ENCODE data around the gene FBXL5. TPM values are rescaled to one million over a fixed set of nuclear protein-coding genes. Genes with fewer than 3 reads are reported as not detected.

The FBXL5 gene
- total and polyA plus RNA-seq, 4 donors = 69.3 to 81.1 (median 74.8) TPM

DNA sequence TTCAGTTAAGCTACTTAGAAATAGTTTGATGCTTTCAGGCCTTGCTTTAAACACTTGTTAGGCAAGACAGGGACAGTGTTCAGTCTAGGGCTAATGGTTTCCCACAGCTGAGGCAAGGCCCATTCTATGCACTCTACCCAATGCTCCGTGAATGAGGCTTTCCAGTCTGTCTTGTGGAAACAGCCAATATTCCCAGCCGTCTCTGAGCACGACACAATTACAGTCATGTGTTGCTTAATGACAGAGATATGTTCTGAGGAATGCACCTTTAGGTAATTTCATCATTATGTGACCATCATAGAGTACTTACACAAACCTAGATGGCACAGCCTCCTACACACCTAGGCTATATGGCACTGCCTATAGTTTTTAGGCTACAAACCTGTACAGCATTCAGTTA, 16.9 kb upstream of the FBXL5 start:
- Histone ChIP-seq H3K27me3 (ENCODE audit: control insufficient read depth in 1 of 2, insufficient read depth in 2 of 2, low read length in 1 of 2) (no peaks in the 10 kb centered on the region), H3K36me3 (ENCODE audit: control insufficient read depth in 1 of 2, insufficient read depth in 2 of 2, low read length in 1 of 2) (no peaks in the 10 kb centered on the region), H3K4me1 (ENCODE audit: control insufficient read depth in 1 of 2, insufficient read depth in 2 of 2, low read length in 2 of 2) (no peaks in the 10 kb centered on the region), H3K4me3 (ENCODE audit: low read length in 2 of 2) (no peak overlapping the region), H3K9me3 (ENCODE audit: control insufficient read depth, low read length) (no peaks in the 10 kb centered on the region), H3K27ac (ENCODE audit: low read depth in 1 of 2, low read length in 2 of 2) (no peak overlapping the region)
- intact Hi-C loops (cut with DNase I) = no loop called here
- DNase-seq (no peak), ATAC-seq (ENCODE audit: low FRiP score) (no peak)
- WGBS, 2 donors = 91 to 97% methylated on average over 3 of the region's 3 CpGs

DNA sequence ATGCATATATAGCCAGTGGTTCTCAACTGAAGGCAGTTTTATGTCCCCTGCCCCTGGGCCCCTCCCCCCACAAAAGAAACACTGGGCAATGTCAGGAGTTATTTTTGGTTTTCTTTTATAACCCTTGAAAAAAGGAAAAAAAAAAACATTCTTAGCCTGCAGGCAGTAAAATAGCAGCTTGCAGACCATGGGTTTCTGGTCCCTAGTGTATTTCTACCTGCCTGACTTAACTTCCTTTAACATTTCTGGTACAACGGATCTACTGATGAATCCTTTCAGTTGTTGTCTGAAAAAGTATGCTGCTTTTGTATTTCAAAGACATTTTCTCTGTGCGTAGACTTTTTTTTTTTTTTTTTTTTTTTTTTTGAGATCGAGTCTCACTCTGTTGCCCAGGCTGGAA, 15.4 kb upstream of the FBXL5 start:
- no peaks in the 10 kb centered on the region for H3K36me3 ChIP-seq (ENCODE audit: control insufficient read depth in 1 of 2, insufficient read depth in 2 of 2, low read length in 1 of 2)
- no peak overlapping the region for H3K27ac ChIP-seq (ENCODE audit: low read depth in 1 of 2, low read length in 2 of 2)
- intact Hi-C loops (cut with DNase I) = no loop called here
- WGBS, 2 donors = 18 to 44% methylated on average over 2 to 3 of the region's 3 CpGs
- no peak overlapping the region for H3K4me3 ChIP-seq (ENCODE audit: low read length in 2 of 2)
- no peak for DNase-seq
- no peaks in the 10 kb centered on the region for H3K4me1 ChIP-seq (ENCODE audit: control insufficient read depth in 1 of 2, insufficient read depth in 2 of 2, low read length in 2 of 2)
- no peak for ATAC-seq (ENCODE audit: low FRiP score)
- no peaks in the 10 kb centered on the region for H3K9me3 ChIP-seq (ENCODE audit: control insufficient read depth, low read length)
- H3K27me3 ChIP-seq (ENCODE audit: control insufficient read depth in 1 of 2, insufficient read depth in 2 of 2, low read length in 1 of 2) = no peaks in the 10 kb centered on the region

DNA sequence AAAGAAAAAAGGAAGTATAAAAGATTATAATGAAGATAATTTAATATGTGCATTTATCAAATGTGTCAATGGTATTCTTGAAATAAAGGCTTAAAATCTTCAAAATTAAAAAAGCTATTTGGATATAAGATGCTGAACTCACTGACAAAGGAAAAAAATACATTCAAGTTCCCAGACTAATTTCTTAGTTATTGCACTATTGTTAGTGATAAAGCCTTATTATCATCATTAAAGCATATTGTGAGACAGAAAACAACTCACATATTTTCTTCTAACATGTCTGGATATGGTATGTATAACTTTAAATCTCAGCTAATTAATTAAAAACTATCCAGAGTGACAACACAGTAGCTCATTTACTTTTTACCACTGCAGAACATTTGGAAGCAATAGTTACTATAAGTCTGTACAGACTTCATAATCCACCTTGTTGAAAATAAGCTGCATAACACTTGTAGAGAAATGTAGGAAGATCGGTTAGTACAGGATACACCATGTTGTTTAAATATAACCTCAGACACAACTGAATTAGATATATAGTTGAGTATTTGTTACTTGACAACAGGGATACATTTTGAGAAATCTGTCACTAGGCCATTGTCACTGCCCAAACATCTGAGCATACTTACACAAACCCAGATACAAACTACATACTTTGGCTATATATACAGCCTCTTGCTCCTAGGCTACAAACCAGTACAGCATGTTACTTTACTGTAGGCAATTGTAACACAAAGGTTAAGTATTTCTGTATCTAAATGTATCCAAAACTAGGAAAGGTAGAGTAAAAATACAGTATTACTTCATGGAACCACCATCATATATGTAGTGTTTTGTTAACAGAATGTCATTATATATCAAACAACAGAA, 13.6 kb upstream of the FBXL5 start:
- Histone ChIP-seq H3K4me1 (ENCODE audit: control insufficient read depth in 1 of 2, insufficient read depth in 2 of 2, low read length in 2 of 2) (no peaks in the 10 kb centered on the region), H3K27ac (ENCODE audit: low read depth in 1 of 2, low read length in 2 of 2) (no peak overlapping the region), H3K9me3 (ENCODE audit: control insufficient read depth, low read length) (no peaks in the 10 kb centered on the region), H3K4me3 (ENCODE audit: low read length in 2 of 2) (no peak overlapping the region), H3K27me3 (ENCODE audit: control insufficient read depth in 1 of 2, insufficient read depth in 2 of 2, low read length in 1 of 2) (no peaks in the 10 kb centered on the region), H3K36me3 (ENCODE audit: control insufficient read depth in 1 of 2, insufficient read depth in 2 of 2, low read length in 1 of 2) (no peaks in the 10 kb centered on the region)
- intact Hi-C loops (cut with DNase I) = no loop called here
- WGBS, 2 donors = 58 to 60% methylated on average over 1 of the region's 1 CpG
- DNase-seq (no peak), ATAC-seq (ENCODE audit: low FRiP score) (no peak)

DNA sequence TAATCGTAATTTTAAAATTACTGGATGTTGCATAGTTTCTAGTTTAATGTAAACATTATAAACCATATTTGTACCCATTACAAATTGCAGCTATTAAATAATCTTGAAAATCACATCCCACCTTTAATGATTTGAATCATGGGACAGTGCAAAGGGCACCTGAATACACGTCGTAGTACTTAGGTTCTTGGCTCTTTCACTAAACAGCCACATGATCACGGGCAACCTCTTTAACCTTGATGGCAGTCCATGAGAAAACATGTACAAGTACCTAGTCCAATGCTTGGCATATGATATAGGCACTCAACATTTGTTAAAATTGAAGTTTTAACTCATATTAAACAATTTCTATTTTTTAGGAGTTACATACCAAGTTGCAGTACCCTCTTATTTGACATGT, 11.8 kb upstream of the FBXL5 start:
- Histone ChIP-seq H3K4me1 (ENCODE audit: control insufficient read depth in 1 of 2, insufficient read depth in 2 of 2, low read length in 2 of 2) (no peaks in the 10 kb centered on the region), H3K36me3 (ENCODE audit: control insufficient read depth in 1 of 2, insufficient read depth in 2 of 2, low read length in 1 of 2) (no peaks in the 10 kb centered on the region), H3K27me3 (ENCODE audit: control insufficient read depth in 1 of 2, insufficient read depth in 2 of 2, low read length in 1 of 2) (no peaks in the 10 kb centered on the region), H3K4me3 (ENCODE audit: low read length in 2 of 2) (no peak overlapping the region), H3K9me3 (ENCODE audit: control insufficient read depth, low read length) (no peaks in the 10 kb centered on the region), H3K27ac (ENCODE audit: low read depth in 1 of 2, low read length in 2 of 2) (no peak overlapping the region)
- DNase-seq = no peak
- ATAC-seq (ENCODE audit: low FRiP score) = no peak
- intact Hi-C loops (cut with DNase I) = no loop called here
- 92 to 96% methylated on average over 4 of the region's 4 CpGs for WGBS, 2 donors

DNA sequence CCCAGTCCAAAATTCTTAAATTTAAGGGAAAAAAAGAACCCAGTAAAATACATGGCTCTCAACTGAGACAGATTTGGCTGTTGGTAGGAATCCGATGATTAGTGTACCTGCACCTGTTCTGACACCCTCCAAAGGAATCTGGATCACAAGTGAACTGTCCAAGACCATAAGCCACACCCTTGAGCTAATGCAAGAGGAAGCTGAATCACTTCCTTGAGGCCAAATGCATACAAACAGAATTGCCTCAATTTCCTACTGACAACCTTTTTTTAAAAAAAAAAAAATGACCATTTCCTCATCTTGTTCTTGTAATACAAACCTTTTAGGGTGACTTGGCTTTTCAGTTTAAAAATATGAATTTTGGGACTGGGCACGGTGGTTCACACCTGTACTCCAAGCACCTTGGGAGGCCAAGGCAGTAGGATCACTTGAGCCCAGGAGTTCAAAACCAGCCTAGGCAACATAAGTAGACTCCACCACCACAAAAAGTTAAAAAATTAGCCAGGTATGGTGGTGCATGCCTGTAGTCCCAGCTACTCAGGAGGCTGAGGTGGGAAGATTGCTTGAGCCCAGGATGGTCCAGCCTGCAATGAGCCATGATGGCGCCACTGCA, 10.7 kb upstream of the FBXL5 start:
- Histone ChIP-seq H3K4me1 (ENCODE audit: control insufficient read depth in 1 of 2, insufficient read depth in 2 of 2, low read length in 2 of 2) (no peaks in the 10 kb centered on the region), H3K27ac (ENCODE audit: low read depth in 1 of 2, low read length in 2 of 2) (no peak overlapping the region), H3K4me3 (ENCODE audit: low read length in 2 of 2) (no peak overlapping the region), H3K9me3 (ENCODE audit: control insufficient read depth, low read length) (no peaks in the 10 kb centered on the region), H3K36me3 (ENCODE audit: control insufficient read depth in 1 of 2, insufficient read depth in 2 of 2, low read length in 1 of 2) (no peaks in the 10 kb centered on the region), H3K27me3 (ENCODE audit: control insufficient read depth in 1 of 2, insufficient read depth in 2 of 2, low read length in 1 of 2) (no peaks in the 10 kb centered on the region)
- intact Hi-C loops (cut with DNase I) = no loop called here
- ATAC-seq (ENCODE audit: low FRiP score) (no peak), DNase-seq (no peak)
- WGBS, 2 donors = 93 to 94% methylated on average over 3 of the region's 3 CpGs

DNA sequence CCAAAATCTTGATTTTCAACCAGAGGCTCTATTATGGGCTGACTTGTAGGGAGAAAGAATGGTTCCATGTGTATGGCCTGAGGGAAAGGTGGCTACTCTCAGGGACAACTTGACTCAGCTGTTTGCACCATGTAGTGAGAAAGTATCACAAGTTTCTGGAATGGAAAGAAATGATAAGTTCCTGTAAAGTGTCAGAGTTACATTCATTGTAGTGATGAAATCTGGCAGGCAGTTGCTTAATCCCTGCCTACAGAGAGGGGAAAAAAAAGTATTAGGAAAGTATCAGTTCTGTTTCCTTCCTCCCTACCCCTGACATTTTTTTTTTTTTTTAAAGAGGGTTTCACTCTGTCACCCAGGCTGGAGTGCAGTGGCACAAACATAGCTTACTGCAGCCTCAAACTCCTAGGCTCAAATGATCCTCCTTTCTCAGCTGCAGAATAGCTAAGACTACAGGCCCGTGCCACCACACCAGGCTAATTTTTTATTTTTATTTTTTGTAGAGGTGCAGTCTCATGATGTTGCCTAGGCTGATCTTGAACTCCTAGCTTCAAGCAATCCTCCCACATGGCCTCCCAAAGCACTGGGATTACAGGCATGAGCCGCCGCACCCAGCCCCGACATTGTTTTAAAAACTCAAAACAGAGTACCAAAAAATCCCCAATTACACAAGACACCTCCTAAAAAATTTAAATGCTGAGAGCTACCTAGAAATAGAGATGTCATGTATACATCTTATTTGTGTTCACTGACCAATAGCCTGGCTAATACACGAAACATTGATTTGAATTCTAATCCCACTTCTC, 4.8 kb upstream of the FBXL5 start:
- H3K36me3 ChIP-seq (ENCODE audit: control insufficient read depth in 1 of 2, insufficient read depth in 2 of 2, low read length in 1 of 2) = no peaks in the 10 kb centered on the region
- no peaks in the 10 kb centered on the region for H3K27me3 ChIP-seq (ENCODE audit: control insufficient read depth in 1 of 2, insufficient read depth in 2 of 2, low read length in 1 of 2)
- no peaks in the 10 kb centered on the region for H3K9me3 ChIP-seq (ENCODE audit: control insufficient read depth, low read length)
- H3K4me3 ChIP-seq (ENCODE audit: low read length in 2 of 2) = no peak overlapping the region
- intact Hi-C loops (cut with DNase I) = no loop called here
- 88 to 93% methylated on average over 5 of the region's 5 CpGs for whole genome bisulfite sequencing, 2 donors
- DNase-seq (no peak), ATAC-seq (ENCODE audit: low FRiP score) (no peak)
- no peak overlapping the region for H3K27ac ChIP-seq (ENCODE audit: low read depth in 1 of 2, low read length in 2 of 2)
- H3K4me1 ChIP-seq (ENCODE audit: control insufficient read depth in 1 of 2, insufficient read depth in 2 of 2, low read length in 2 of 2) = no peaks in the 10 kb centered on the region

DNA sequence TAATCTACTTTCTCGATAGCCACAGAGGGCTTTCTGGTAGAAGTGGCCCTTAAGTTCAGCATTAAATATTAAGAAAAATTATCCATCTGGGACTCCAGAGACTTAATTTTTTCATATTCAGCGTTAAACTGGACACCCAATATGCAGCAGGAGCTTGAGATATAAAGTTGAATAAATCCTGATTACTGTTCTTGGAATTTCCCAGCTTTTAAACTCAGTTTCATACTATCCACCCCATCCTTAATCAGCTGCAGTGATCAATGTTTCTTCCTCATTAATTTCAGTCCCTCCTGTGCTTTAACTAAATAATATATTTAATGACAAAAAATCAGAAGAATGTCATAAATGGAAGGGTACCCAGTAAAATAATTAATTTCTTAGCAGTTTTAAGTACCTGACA, 3.6 kb upstream of the FBXL5 start:
- H3K4me1 ChIP-seq (ENCODE audit: control insufficient read depth in 1 of 2, insufficient read depth in 2 of 2, low read length in 2 of 2) = peaks cover 0 to under 1% of the 10 kb centered on the region in 2 donors
- DNase-seq (no peak), ATAC-seq (ENCODE audit: low FRiP score) (no peak)
- no peaks in the 10 kb centered on the region for H3K9me3 ChIP-seq (ENCODE audit: control insufficient read depth, low read length)
- no peaks in the 10 kb centered on the region for H3K36me3 ChIP-seq (ENCODE audit: control insufficient read depth in 1 of 2, insufficient read depth in 2 of 2, low read length in 1 of 2)
- H3K27ac ChIP-seq (ENCODE audit: low read depth in 1 of 2, low read length in 2 of 2) = no peak overlapping the region
- 84 to 88% methylated on average over 2 of the region's 2 CpGs for WGBS, 2 donors
- no peak overlapping the region for H3K4me3 ChIP-seq (ENCODE audit: low read length in 2 of 2)
- no peaks in the 10 kb centered on the region for H3K27me3 ChIP-seq (ENCODE audit: control insufficient read depth in 1 of 2, insufficient read depth in 2 of 2, low read length in 1 of 2)
- intact Hi-C loops (cut with DNase I) = no loop called here

DNA sequence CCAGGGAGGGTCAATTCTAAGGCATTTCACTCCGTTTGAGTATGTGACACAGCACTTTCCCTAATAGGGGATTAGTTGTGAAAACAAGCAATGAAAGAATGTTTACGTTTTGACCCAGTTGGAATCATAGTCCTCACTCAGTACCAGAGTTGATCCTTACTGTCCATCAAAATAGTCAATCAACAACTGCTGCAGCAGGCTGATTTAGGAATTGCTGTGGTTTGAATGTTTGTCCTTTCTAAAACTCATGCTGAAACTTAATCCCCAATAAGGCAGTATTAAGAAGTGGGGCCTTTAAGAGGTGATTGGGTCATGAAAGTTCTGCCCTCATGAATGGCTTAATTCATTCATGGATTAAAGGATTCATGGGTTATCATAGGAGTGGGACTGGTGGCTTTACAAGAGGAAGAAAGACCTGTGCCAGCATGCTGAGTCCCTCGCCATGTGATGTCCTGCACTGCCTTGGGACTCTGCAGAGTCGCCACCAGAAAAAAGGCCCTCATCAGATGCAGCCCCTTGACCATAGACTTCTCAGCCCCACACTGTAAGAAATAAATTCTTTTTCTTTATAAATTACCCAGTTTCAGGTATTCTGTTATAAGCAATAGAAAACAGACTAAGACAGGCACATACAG, 3.1 kb upstream of the FBXL5 start:
- no peak for DNase-seq
- Histone ChIP-seq H3K4me3 (ENCODE audit: low read length in 2 of 2) (no peak overlapping the region), H3K36me3 (ENCODE audit: control insufficient read depth in 1 of 2, insufficient read depth in 2 of 2, low read length in 1 of 2) (no peaks in the 10 kb centered on the region), H3K27me3 (ENCODE audit: control insufficient read depth in 1 of 2, insufficient read depth in 2 of 2, low read length in 1 of 2) (no peaks in the 10 kb centered on the region), H3K9me3 (ENCODE audit: control insufficient read depth, low read length) (no peaks in the 10 kb centered on the region), H3K27ac (ENCODE audit: low read depth in 1 of 2, low read length in 2 of 2) (no peak overlapping the region), H3K4me1 (ENCODE audit: control insufficient read depth in 1 of 2, insufficient read depth in 2 of 2, low read length in 2 of 2) (peaks cover 0 to 3% of the 10 kb centered on the region in 2 donors)
- 55% methylated on average over 4 of the region's 4 CpGs for WGBS, 2 donors
- no peak for ATAC-seq (ENCODE audit: low FRiP score)
- intact Hi-C loops (cut with DNase I) = no loop called here
